B cell (primary cell): ENCODE results near the gene SLC36A1. TPM values are rescaled to one million over a fixed set of nuclear protein-coding genes. Genes with fewer than 3 reads are reported as not detected.

ENCODE experiments used
- ATAC-seq: fragments of 200-7000 bp; cut with Tn5 transposase; one replicate; pipeline ENCODE4 v1.10.0; 2021; ENCODE audit warnings: low read depth, mild to moderate bottlenecking, moderate number of reproducible peaks, moderate library complexity
- CTCF ChIA-PET: fragments of 350-600 bp; sonication (Branson Sonifier 250); formaldehyde crosslinking; loops from one replicate; lab custom pipeline; 2021; ENCODE audit warnings: antibody characterized with exemption, inconsistent platforms; lab: Charles Lee
- POLR2A ChIA-PET: fragments of 350-600 bp; sonication (Branson Sonifier 250); formaldehyde crosslinking; loops from one replicate; lab custom pipeline; 2021; ENCODE audit warnings: antibody characterized with exemption; lab: Charles Lee
- DNase-seq: peaks from one replicate; pipeline ENCODE4 v3.0.0; 2013
- H2AFZ ChIP-seq: 2 replicates; pipeline ENCODE4 v1.6.1; 2012; ENCODE audit warnings: mild to moderate bottlenecking, low read depth, low read length; ENCODE audit not compliant: insufficient read depth, poor library complexity, severe bottlenecking
- H3K27ac ChIP-seq, 2 donors: 1 replicate in 1 of 2; 2 replicates in 1 of 2; pipeline ENCODE4 v1.5.1; 2012 to 2013; ENCODE audit warnings: low read length in 2 of 2, mild to moderate bottlenecking in 2 of 2, moderate library complexity in 1 of 2
- H3K27me3 ChIP-seq, 4 experiments: fragments of 200-600 bp in 1 of 4; sonication (generic) in 1 of 4; replicated peaks in 1 of 4; 1 replicate in 2 of 4; 2 replicates in 2 of 4; pipeline versions ENCODE4 v1.6.1 to v1.7.0; 2013 to 2016; ENCODE audit warnings: low read length in 3 of 4, mild to moderate bottlenecking in 2 of 4, mixed read lengths in 1 of 4, moderate library complexity in 1 of 4; ENCODE audit not compliant: insufficient read depth in 4 of 4, control insufficient read depth in 3 of 4; ENCODE audit errors: control extremely low read depth in 1 of 4
- H3K36me3 ChIP-seq, 2 experiments: replicated peaks in 1 of 2; 1 replicate in 1 of 2; 2 replicates in 1 of 2; pipeline versions ENCODE4 v1.6.1 to v1.7.1; 2013; ENCODE audit warnings: low read length in 1 of 2; ENCODE audit not compliant: insufficient read depth in 2 of 2, control insufficient read depth in 1 of 2; ENCODE audit errors: control extremely low read depth in 1 of 2, extremely low read depth in 1 of 2
- H3K4me1 ChIP-seq, 2 donors: fragments of 200-600 bp in 1 of 2; sonication (generic) in 1 of 2; 1 replicate in 1 of 2; 2 replicates in 1 of 2; pipeline versions ENCODE4 v1.5.1 to v1.6.1; 2013 to 2017; ENCODE audit warnings: low read length in 2 of 2; ENCODE audit not compliant: control insufficient read depth in 2 of 2, insufficient read depth in 2 of 2
- H3K4me2 ChIP-seq: replicated peaks from 2 replicates; pipeline ENCODE3; 2012; ENCODE audit warnings: mild to moderate bottlenecking, low read depth, low read length; ENCODE audit not compliant: poor library complexity, severe bottlenecking
- H3K4me3 ChIP-seq, 5 experiments: fragments of 200-600 bp in 1 of 5; sonication (generic) in 1 of 5; 1 replicate in 3 of 5; 2 replicates in 2 of 5; pipeline versions ENCODE4 v1.5.1 to v1.7.0; 2011 to 2016; ENCODE audit warnings: low read length in 4 of 5, mild to moderate bottlenecking in 4 of 5, low read depth in 2 of 5, control low read depth in 1 of 5, moderate library complexity in 1 of 5; ENCODE audit not compliant: insufficient read depth in 1 of 5; ENCODE audit errors: control extremely low read depth in 1 of 5, extremely low read depth in 1 of 5
- H3K79me2 ChIP-seq: fragments of 200-600 bp; sonication (generic); one replicate; pipeline ENCODE4 v1.6.0; 2016; ENCODE audit warnings: low read length; ENCODE audit not compliant: control insufficient read depth, insufficient read depth
- H3K9ac ChIP-seq: fragments of 200-600 bp; sonication (generic); 2 replicates; pipeline ENCODE4 v1.6.1; 2017; ENCODE audit warnings: mild to moderate bottlenecking, low read length, moderate library complexity
- H3K9me3 ChIP-seq, 3 donors: one replicate each; pipeline versions ENCODE4 v1.6.1 to v1.7.1; 2013; ENCODE audit warnings: low read length in 2 of 3; ENCODE audit not compliant: control insufficient read depth in 2 of 3, insufficient read depth in 1 of 3; ENCODE audit errors: control extremely low read depth in 1 of 3
- H4K20me1 ChIP-seq: 2 replicates; pipeline ENCODE4 v1.6.0; 2012; ENCODE audit warnings: mild to moderate bottlenecking, low read length; ENCODE audit not compliant: insufficient read depth, control insufficient read depth, poor library complexity, severe bottlenecking
- H3K27ac Mint-ChIP-seq: one replicate; pipeline ENCODE4 v1.8.0; 2021; ENCODE audit warnings: mixed read lengths
- H3K27me3 Mint-ChIP-seq: one replicate; pipeline ENCODE4 v1.8.0; 2021; ENCODE audit warnings: mixed read lengths
- H3K4me1 Mint-ChIP-seq: one replicate; pipeline ENCODE4 v1.8.0; 2021; ENCODE audit warnings: mixed read lengths
- H3K4me3 Mint-ChIP-seq: one replicate; pipeline ENCODE4 v1.8.0; 2021; ENCODE audit warnings: mixed read lengths
- H3K9me3 Mint-ChIP-seq: one replicate; pipeline ENCODE4 v1.8.0; 2022; ENCODE audit warnings: mixed read lengths; ENCODE audit not compliant: insufficient read depth
- CTCF ChIP-seq: fragments of 200-600 bp; IDR thresholded peaks from one replicate; pipeline ENCODE4 v1.8.0; 2022; ENCODE audit warnings: antibody characterized with exemption, mild to moderate bottlenecking
- EZH2 ChIP-seq: IDR thresholded peaks from 2 replicates; pipeline ENCODE4 v1.6.1; 2012; ENCODE audit warnings: borderline replicate concordance, low read depth, mild to moderate bottlenecking, moderate library complexity, low read length; ENCODE audit not compliant: insufficient read depth, poor library complexity, severe bottlenecking
- WGBS: methylation state at CpG from one replicate; pipeline ENCODE4 v1.1.5; 2013; ENCODE audit warnings: missing lambda C conversion rate; ENCODE audit not compliant: insufficient coverage; 5-methylcytosine and 5-hydroxymethylcytosine counted together
- intact Hi-C: fragments of 100-400 bp; cut with micrococcal nuclease; formaldehyde crosslinking; loops from one replicate; pipeline ENCODE4 v1.10.0; 2022
- polyA plus RNA-seq: library from polyadenylated mRNA; depleted of rRNA; stranded (reverse); fragments of >200 nt; gene quantifications from 2 replicates; pipeline ENCODE4 v1.2.3, GENCODE V29; 2012
- total RNA-seq, 2 donors: library from RNA; stranded (reverse); fragments of 120-200 nt in 1 of 2; gene quantifications; 1 replicate in 1 of 2; 2 replicates in 1 of 2; pipeline versions ENCODE4 v1.2.3 to v1.2.4, GENCODE V29; 2013 to 2022

Gene SLC36A1
- total and polyA plus RNA-seq, 2 donors (not counting 1 experiment from before 2014, with no cell fraction given): 4.0 to 15.1 TPM

- peaks cover 10 to 33% of the 10 kb centered on the region in 2 experiments for H3K36me3 ChIP-seq
Measured at GRCh38 chr5:151477101-151477500, 29.7 kb downstream of the SLC36A1 start.

More at GRCh38 chr5:151477101-151477500, 29.7 kb downstream of the SLC36A1 start:
- H3K9me3 Mint-ChIP-seq: no peaks in the 10 kb centered on the region
- Histone ChIP-seq H3K27me3 (no peaks in the 10 kb centered on the region), H3K4me2 (no peak overlapping the region), H3K27ac (no peak overlapping the region), H3K4me3 (no peak overlapping the region), H3K9ac (no peak overlapping the region), H2AFZ (no peak overlapping the region), H4K20me1 (no peaks in the 10 kb centered on the region), H3K79me2 (no peaks in the 10 kb centered on the region), H3K4me1 (no peaks in the 10 kb centered on the region), H3K9me3 (no peaks in the 10 kb centered on the region)
- intact Hi-C loops: no loop called here
- POLR2A ChIA-PET: no interaction called here
- ATAC-seq (no peak), DNase-seq (no peak)
- no peak overlapping the region for H3K27ac Mint-ChIP-seq
- H3K27me3 Mint-ChIP-seq: no peaks in the 10 kb centered on the region
- WGBS: 100% methylated on average over 2 of the region's 4 CpGs
- CTCF ChIA-PET: interaction anchor here (1.0 kb wide), 1 partner anchor 174 kb away, joined by 3 read pairs; no protein-coding TSS in a partner anchor
- no peak overlapping the region for H3K4me3 Mint-ChIP-seq
- H3K4me1 Mint-ChIP-seq: no peaks in the 10 kb centered on the region
- TF ChIP-seq CTCF: no peak
- TF ChIP-seq EZH2: no peak
